Stimulated activated CD4-positive, alpha-beta T cell treated with anti-CD3 and anti-CD28 coated beads, Interleukin-1b, Interleukin-23, amount 100 ng/mL, for 1 hour (primary cell): ENCODE data around the gene ZNF584.

Source experiments
- DNase-seq, 2 donors: peaks; one replicate each; pipeline ENCODE4 v3.0.0-alpha.2; 2020; ENCODE audit warnings: low read depth in 2 of 2

The ZNF584 gene

DNA sequence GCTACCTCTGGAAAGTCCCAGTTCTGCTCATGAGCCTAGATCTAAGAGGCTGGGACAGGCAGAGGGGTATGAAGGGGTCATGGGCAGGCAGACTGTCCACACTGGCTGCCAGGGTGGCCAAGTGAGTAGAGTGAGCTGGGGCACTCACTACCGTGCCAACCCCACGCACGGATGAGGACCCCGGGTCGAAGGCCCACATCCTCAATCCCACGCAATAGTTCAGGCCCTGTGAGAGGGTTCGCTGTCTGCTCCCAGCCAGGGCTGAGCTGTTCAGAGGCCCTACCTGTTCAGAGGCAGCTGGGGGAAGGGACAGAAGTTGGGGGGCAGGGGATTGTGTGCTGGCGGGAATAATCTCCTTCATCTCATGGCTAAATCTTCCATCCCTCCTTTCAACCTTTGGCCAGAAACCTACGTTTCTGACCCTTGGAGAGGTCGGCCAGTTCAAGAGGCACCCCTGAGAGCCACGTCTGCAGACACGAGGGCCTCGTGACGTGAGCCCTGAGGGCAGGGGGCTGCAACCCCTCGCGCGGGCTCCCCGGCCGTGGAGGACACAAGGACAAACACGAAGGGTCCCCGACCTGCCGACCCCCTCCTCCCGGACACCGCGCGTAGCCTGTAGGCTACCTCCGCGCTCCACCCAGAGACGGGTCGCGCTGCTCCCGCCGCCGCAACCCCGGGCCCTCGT lies 22.4 kb upstream of the ZNF584 start:
- no peak for DNase-seq

DNA sequence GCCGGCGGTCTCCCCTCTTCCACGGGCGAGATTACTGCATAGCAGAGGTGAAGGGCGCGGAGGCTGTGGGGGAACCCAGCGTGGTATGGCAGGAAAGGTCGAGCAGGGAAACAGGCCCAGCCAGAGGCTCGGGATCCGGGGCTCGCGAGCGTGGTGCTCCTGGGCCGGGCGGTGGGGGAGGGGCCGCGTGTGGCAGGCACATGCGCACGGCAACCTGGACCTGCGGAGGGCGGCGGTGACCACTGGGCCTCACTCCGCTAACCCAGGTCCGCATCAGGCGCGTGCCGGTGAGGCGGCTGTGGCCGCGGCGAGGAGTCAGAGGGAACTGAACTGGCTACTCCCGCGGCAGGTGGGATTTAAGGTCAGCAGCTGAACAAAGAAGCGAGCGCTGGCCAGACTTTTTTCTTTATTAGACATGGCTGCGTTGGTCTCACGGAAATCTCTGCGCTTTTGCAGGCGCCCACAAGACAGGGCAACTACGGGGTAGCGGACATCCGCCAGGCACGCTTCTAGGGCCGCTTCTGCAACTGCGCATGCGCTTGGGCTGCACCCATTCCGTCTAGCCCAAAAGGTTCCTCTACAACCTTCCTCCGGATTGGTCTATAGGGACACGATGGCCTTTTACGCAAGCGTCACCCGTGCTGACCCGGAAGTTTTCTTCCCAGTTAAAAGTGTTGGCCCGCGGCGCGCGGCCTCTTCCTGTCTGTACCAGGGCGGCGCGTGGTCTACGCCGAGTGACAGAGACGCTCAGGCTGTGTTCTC lies 21.7 kb upstream of the ZNF584 start, which contains the start of gene RPS5:
TSS of gene RPS5 (plus strand) at position 694 of the 762 bp plus-strand sequence. CDS start 869 bp downstream, outside the sequence.
- DNase-seq: peak; percentile 90 to 92

DNA sequence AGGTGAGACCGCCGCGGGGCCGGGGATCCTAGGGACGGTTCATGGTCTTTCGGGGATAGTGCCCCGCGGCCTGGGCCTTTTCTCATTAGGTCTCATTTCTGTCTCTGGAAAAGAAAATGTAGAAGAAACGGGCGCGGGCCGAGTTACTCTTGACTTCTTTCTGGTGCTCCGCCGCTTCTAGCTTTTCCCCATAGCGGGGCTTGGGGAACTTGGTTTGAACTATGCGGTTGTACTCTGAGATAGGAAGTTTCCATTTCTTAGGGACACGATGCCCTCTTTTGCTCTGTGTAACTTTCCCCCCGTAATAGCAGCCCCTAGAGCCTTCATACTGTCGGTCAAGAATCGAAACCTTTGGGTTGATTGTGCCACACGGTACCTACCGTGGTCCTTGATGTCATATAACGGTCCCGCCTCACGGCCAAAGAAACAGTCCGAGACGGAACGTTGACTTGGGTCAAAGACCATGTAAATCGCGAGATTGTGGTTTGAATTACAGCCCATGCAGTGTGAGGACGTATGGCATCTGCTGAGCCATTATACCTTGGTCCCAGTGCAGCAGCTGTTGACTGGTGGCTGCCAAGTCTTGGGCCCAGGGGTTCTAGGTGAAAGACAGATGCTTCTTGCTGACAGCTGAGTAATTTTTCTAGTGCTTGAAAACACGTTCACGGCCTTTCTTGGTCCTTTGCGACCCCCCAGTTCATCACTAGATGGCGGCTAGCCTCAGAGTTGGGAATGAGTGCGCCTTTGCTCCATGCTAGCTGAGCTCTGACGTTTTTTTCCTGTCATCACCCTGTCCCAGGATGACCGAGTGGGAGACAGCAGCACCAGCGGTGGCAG lies 20.9 kb upstream of the ZNF584 start:
- no peak for DNase-seq

DNA sequence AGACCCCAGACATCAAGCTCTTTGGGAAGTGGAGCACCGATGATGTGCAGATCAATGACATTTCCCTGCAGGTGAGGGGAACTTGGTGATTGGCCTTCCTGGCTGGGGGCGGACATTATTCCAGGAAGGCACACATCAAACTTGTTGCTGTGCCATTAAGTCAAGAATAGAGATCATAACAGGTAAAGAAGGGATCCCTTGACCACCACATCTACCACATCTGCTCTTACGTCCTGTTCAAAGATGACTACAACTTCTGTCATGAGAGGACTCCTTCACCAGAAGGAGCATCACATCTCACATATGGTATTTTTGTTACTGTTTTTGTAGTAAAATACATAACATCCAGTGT lies 20.3 kb upstream of the ZNF584 start:
- DNase-seq: no peak

DNA sequence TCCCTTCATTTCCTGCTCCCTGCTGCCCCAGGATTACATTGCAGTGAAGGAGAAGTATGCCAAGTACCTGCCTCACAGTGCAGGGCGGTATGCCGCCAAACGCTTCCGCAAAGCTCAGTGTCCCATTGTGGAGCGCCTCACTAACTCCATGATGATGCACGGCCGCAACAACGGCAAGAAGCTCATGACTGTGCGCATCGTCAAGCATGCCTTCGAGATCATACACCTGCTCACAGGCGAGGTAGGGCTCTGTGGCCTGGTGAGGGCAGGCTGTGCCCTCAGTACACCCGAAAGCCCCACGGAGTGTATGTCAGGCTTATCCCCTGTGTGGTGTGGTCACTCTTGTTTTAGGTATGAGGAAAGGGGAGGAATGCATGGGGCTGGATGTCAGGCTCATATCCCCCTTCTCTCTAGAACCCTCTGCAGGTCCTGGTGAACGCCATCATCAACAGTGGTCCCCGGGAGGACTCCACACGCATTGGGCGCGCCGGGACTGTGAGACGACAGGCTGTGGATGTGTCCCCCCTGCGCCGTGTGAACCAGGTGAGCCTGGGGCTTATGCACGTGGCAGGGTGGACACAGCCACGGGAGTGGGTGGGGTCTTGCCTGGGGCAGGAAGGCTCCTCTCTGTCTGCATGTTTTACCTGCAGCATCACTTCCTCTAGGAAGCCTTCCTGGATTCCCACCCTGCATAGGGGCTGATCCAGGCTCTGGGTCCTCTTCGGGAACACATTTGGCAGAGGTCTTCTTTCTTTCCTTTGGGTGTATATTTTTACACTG lies 15.3 kb upstream of the ZNF584 start:
- DNase-seq: no peak

DNA sequence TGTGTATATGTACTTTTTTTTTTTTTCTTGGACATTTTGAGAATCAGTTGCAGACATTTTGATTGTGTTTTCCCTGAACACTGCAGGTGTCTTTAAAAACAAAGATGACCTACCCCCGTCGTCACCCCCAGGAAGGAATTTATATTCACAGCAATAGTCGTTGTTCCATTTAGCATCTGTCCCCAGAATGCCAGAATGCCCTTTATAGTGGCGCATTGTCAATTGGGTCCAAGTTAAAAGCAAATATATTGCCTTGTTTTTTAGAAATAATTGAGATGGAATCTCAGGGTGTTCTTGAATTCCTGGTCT lies 14.8 kb upstream of the ZNF584 start:
- DNase-seq: no peak

DNA sequence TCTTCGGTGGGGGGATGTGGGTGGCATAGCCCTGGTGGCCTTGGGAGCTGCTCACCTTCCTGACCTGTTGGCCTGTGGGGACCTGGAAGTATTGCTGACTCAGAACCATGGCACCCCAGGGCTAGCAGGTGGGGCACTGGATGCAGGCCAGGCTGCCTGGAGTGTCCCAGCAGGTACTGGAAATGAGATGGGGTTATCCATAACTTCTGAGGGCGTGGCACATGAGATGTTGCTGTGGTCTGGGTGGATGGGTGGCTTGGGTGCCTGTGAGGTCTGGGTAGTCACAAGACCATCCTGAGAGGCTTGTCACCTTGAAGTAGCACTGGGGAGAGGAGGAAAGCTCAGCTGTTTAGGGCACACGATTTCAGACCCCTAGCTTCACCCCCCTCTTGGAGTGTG lies 13.6 kb upstream of the ZNF584 start:
- no peak for DNase-seq

DNA sequence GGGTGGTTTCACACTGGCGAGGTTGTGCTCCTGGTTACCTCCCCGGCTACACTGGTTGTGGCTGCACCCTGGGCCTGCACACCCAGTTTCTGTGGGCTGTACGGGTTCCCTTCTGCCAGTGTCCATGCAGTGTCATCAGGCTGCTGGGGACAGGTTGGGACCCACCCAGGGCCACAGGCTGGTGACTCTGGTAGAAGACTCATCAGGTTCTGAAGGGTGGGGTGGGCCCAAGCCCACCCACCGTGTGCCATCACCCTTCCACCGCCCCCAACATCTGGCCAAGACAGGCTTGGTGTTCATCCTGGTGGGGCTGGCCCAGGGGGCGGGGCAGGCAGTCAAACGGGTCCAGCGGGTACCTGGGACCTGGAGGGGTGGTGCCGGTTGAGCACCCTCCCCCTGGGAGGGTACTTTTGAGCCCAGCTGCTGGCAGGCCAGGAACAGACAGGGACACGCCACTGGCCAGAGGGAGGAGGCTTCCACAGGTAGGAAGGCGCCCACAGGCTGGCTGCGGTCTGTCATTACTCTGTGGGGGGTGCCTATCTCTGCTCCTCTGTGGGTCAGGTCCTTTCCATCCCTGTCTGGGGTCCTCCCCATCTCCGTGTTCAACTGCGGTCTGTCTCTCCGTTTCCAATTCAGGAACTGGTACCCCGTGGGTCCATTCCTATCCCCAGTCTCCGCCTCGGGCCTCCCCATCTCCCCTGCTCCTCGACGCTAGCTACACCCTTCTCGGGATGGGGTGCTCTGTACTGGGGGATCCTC lies 13.1 kb upstream of the ZNF584 start, which contains the start of gene RNF225:
TSS of gene RNF225 (plus strand) at position 437 of the 759 bp plus-strand sequence. CDS start 434 bp downstream, outside the sequence.
- DNase-seq: no peak

DNA sequence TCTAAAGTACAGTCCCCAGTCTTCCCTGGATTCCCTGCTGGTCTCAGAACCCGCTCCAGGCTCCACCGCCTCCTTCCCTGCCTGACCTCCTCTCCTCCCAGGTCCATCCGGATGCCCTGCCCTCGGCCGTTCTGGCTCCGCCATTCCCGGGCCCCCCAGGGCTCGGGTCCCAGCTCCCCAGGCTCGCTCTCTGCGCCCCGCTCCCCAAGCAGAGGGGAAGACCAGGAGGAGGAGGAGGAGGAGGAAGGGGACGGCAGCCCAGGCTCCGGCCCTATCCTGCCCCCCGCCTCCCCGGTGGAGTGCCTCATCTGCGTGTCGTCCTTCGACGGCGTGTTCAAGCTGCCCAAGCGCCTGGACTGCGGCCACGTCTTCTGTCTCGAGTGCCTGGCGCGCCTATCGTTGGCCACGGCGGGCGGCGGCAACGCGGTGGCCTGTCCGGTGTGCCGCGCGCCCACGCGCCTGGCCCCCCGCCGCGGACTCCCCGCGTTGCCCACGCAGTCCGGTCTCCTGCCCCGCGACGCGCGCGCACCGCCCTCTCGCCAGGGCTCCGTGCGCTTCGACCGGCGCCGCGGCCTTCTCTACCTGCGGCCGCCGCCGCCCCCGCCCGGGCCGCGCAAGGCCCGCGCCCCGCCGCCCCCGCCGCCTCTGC lies 12.3 kb upstream of the ZNF584 start:
- no peak for DNase-seq

DNA sequence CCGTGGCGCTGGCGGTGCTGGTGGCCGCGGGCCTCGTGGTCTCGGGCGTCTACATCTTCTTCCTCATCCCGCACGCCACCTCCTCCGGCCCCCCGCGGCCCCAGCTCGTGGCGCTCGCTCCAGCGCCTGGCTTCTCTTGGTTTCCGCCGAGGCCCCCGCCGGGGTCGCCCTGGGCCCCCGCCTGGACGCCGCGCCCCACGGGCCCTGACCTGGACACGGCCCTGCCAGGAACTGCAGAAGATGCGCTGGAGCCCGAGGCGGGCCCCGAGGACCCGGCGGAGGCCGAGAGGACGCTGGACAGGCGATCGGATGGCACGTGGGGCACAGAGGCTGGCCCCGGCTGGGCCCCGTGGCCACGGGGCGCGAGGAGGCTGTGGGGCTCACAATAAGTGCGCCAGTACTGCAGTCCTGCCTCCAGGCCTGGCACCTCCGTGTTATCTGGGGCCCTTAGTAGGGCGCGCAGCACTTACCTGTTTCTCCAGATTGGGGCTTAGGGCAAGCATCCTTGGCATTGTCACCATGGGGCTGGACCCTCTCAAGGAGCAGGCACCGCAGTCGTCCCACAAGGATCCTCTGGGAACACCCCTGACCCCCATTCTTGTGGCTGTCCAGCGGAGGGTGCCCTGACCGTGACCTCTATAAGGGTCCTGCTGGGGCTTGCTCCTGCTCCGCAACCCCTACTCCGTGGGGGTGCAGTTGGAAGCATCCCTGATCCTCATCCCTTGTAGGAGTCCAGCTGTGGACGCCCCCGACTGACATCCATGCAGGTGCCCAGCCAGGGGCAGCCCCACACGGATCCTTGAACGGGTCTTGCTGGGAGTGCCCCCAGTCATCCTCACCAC lies 11.5 kb upstream of the ZNF584 start:
- DNase-seq: no peak

DNA sequence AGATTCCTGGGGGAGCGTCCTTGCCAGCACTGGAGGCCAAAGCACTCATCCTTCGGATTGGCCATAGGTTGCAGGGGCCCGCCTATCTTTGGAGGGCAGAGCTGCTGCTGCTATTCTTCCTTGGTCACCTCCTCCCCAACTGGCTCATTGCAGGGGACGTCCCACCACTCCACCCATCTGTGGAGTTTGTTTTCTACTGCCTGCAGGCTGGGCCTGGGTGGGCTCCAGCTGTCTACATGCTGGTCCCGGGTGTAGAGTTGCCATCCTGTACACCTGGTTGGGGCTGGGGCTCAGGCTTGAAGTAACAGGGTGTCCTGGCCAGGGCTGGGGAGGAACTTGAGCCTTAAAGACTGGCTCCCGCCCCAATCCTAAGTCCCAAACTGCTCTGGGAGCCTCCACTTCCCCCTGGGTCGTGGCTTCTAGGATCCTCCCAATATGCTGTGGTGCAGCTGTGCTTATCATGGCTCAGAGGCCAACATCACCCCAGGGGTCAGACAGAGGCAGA lies 10.9 kb upstream of the ZNF584 start:
- DNase-seq: no peak

DNA sequence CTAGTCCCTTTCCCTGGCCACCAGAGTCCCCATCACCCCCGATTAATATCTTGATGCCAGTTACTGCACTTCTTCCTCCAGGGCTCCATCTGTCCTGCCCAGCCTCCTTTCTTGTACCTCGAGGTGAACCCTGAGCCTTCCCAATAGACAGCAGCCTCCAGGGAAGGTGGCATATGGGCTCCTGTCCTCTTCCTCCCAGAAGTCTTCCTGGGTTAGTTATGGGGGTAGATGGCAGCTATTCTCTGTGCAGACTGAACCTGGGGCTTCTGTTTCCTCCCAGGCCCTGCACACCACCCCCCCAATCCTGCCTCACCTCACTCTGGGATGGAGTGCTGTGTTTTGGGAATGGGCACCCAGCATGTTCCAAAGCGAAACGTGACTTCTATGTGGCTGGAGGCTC lies 10.4 kb upstream of the ZNF584 start:
- DNase-seq: no peak

DNA sequence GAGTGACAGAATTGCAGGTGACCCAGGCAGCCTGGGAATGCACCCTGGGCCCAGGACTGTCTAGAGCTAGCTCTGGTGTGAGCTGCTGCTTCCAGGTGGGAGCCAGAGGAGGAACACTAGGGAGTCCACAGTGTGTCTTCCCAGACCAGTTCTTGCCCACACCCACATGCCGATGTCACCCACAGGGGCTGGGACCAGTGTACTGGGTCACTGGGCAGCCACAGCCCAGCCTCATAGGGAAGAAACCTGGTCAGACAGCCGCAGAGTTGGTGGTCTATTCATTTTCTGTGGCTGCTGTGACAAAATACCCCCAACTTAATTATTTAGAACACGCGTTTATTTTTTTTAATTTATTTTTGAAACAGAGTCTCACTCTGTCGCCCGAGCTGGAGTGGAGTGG lies 9.9 kb upstream of the ZNF584 start:
- no peak for DNase-seq

DNA sequence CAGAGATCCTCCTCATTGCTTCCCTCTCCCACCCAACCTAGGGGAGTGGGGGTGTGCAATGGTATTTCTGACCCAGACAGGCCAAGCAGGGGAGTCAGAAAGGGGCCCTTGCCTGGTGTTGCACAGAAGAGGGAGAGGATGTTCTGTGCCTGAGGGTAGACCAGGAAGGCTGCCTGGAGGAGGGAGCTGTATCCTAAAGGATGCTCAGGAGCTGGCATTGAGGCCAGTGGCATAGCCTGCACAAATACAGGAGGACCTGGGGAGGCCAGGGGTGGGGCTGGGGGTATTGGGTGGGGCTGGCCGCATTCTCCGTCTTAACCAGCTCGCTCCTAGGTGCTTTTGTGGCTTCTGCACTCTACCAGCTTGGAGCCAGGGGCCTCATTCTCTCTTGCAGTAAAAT lies 8.5 kb upstream of the ZNF584 start:
- DNase-seq: no peak

DNA sequence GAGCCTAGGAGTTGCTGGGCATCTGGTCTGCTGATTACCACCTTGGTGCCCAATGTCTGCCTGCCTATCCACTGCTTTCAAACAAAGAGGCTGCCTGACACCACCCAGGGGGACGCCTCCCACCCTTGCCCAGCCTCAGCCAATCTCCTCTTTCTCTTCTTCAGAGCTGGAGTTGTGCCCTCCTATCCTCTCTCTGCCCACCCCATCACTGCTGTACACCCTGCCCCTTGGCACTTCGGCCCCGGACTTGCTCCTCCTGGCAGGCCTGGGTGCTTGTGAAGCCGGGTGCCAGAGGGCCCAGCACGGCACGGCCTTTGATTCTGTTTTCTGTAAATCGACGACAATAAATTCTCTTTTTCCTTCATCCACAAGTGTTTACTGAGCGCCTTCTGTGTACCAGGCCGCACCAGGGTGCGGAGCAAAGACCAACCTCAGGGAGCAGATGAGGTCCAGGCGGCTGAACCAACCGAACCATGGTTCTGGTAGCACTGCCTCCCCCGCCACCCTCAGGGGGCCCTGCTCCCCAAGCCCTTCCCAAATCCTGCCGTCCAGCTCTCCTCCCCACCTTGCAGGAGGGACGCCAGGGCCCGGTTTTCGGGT lies 8.0 kb upstream of the ZNF584 start:
- no peak for DNase-seq

DNA sequence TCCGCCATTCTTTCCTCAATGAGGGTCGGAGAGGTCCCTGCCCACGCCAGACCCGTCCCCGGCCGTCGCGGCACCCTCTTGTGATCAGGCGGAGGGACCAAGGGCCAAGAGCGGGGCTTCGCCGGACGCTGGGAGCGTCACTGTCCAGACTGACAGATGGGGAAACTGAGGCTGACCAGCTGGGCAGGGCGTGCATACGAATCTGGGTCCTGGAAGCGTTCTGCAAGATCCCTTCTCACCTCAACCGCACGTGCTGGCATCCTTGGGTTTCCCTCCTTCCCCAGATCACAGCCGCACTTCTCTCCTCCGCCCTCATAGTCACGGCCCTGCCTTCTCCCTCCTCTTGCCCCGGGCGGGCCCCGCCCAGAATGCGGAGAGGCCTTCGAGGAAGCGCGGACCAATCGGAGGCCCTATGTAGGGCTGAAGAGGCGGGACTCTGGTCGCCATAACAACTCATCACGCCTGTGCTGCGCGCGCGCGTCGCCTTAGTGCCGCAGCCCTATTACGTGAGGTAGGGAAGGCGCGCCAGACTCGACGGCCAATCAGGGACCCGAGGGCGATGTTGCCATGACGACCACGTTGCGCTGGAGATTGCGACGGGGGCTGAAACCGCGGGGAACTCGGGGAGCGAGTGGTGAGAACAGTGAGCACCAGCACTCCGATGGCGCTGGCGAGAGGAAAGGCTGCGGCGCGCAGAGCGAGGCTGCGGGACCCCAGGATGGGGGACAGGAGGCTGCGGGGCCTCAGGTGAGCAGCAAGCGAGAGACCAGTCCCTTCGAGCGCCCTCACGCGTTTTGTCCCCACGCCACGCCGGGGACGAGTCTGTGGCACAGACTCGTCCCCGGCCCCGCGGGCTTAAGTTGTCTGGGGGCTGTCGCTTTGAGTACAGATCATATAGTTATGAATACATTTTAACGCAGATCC lies 7.3 kb upstream of the ZNF584 start:
- peak; percentile 95 to 99 for DNase-seq

DNA sequence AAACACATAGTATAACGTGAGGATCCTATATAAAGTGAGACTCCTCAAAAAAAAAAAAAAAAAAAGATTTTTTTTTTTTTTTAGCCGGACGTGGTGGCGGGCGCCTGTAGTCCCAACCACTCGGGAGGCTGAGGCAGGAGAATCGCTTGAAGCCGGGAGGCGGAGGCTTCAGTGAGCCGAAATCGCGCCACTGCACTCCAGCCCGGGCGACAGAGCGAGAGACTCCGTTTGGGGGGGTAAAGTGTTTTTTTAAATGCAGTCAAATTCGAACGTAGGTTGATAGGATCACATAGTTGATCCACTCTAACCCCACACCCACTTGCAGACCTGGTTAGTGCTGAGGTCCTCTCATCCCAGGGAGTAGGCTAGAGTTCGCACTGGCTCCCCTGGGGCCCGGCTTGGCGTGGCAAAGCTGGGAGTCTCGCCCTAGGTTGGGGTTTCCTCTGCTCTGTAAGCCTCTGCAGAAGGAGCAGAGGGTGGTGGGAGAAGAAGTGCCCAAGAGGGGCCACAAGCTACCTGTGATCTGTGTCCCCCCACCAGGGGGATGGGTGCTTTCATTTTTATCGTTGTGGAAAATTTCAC lies 6.5 kb upstream of the ZNF584 start:
- no peak for DNase-seq
